DMS114 treated with DMSO at 0.1 percent for 48 hours (cell line): ENCODE results near the gene PHACTR3.
A peak's percentile ranks its signal among the peaks of the same experiment; 100 is the strongest.

Experiments used
- DNase-seq: peaks from one replicate; lab custom pipeline; 2025; ENCODE audit not compliant: unreplicated experiment; lab: John Stamatoyannopoulos, UW

Gene PHACTR3

GRCh38 chr20:59746155-59746554 is 141.8 kb downstream of the PHACTR3 start:
- no peak for DNase-seq

DNA sequence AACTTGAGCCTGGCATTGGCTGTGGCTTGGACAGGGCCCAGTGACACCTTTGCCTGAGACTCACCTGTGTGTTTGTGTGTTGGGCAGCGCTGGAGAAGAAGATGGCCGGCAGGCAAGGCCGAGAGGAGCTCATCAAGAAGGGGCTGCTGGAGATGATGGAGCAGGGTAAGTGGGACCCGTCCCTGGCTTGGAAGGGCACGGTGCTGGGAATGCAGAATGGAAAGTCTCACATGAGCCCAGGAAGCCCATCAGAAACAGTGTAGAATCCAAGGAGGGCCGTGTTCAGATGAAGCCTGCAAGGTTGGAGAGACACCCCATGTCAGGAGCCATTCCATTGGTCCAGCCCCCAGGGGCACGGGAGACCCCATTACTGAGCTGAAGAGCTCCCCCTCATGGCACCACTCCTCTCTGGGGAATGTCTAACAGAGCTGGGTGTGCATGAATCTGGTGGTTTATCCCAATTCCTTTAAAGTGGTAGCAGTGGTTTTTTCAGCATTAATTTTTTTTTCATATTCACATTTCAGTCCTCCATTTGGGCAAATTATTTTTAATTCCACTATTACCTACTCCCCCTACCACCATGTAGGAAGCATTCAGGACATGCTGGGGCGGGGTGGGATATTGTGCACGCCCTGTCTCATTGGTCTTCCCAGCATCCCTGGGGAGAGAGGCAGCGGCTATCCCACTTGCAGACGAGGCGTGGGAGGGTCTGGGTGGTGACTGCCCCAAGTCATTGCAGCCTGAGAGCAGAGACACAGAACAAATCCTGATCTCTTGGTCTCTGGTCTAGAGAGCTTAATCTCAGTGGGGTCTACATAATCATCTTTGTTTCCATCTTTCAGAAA is 143.6 kb downstream of the PHACTR3 start:
- no peak for DNase-seq

- no peak for DNase-seq
Measured at GRCh38 chr20:59748619-59749191, 144.4 kb downstream of the PHACTR3 start.

GRCh38 chr20:59749301-59749700 is 145.0 kb downstream of the PHACTR3 start:
- no peak for DNase-seq

- DNase-seq = no peak
Measured at GRCh38 chr20:59750209-59750840, 146.0 kb downstream of the PHACTR3 start.

GRCh38 chr20:59751075-59751711 is 146.9 kb downstream of the PHACTR3 start:
- DNase-seq = peak; percentile 39

DNA sequence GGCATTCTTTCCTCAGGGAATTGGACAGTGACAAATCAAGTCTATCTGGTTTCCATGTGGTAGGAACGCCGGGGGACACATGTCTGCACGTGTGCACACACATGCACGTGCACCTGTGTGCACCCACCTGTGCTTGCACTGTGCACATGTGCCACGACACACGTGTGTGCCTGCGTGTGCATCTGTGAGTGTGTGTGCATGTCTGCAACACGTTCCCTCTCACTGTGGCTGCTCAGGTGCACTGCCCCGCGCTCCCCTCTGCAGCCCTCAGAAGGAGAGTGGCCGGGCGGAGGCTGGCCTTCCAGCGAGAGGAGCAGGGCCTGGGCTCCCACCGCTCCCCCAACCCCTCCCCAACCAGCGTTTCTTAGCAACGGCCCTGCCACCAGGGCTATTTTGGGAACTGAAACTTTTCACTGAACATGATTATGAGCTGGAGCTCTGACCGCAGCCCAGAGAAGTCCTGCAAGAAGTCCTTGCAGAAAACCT is 147.8 kb downstream of the PHACTR3 start:
- no peak for DNase-seq

DNA sequence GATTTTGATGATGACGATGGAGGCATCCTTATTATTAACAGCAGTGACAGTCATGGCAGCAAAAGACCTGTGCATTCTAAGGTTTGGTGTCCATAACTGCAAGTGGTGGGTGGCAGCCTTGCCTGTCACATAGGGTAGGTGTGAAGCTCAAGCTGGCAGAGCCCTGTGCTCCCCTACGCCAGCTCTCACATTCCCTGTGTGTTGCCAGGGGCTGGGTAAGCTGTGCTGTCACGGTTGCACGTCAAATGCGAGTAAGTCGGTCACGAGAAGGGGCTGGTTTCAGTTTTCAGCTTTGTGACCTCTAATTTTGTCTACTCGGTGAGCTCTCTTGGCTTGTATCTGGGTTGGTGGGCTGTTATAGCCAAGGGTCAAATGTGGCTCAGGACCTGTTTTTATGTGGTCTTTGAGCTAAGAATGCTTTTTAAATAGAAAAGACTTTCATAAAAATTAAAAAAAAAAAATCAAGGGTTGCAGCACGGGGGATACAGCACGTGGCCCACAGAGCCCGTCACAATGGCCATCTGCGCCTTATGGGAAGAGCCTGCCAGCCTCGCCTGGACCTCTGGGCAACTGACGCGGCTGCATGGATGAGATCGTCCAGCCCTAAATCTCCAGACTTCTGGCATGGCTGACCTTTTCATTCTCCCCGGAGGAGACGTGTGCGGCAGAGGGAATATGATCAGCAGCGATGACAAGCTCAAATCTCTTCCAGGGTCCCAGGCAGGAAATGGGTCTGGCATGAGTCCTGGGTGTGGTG is 148.5 kb downstream of the PHACTR3 start:
- DNase-seq = no peak

DNA sequence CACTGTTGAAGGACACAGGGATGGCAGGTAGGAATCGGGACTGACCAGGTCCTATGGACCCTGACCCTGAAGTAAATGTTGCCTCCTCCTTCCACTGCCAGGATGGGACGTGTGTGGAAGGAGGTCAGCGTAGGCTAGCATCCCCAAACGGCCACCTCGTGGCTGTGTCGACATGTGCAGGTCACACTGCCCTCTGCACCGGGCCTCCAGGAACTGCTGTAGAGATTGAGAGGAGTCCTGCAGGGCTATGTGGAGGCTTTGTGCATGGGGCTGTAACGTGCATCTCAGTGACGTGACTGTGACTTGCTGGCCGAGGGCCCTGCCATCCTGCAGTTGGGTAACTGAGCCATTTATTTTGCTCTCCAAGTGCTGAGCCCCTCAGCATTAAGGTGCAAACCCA is 149.5 kb downstream of the PHACTR3 start:
- no peak for DNase-seq

- no peak for DNase-seq
Measured at GRCh38 chr20:59754551-59754950, 150.2 kb downstream of the PHACTR3 start.

- no peak for DNase-seq
Measured at GRCh38 chr20:59756241-59756640, 151.9 kb downstream of the PHACTR3 start.

DNA sequence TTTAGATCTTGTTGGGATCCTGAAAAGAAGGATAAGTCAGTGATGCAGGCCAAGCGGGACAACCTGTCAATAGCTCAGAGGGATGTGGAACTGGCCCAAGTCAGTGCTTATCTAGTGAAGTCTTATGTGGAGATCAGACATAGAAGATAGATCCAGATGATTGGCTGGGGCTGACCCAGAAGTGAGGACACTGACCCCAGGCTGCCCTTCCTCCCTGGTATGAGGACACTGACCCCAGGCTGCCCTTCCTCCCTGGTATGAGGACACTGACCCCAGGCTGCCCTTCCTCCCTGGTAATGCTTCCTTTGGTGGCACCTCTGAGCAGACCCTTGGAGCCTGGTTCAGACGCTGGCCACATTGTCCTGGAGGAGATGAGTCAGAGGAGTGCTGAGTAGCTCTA is 159.7 kb downstream of the PHACTR3 start:
- DNase-seq = no peak

- DNase-seq = no peak
Measured at GRCh38 chr20:59765599-59766177, 161.3 kb downstream of the PHACTR3 start.

DNA sequence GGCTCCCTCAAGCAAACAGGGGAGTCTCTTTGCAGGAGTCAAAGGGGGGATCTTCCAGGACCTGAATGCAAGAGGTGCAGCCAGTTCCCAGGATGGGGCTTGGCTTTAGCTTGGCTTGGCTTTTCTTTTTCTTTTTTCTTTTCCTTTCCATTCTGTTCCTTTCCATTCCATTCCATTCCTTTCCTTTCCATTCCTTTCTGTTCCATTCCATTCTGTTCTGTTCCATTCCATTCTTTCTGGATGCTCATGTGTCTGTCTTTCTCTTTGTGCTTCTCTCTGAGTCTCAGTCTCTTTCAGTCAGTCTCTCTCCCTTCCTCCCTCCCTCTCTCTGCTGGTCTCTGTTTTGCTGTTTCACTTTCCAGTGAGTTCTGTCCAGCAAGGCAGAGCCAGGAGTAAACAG is 163.3 kb downstream of the PHACTR3 start:
- no peak for DNase-seq

DNA sequence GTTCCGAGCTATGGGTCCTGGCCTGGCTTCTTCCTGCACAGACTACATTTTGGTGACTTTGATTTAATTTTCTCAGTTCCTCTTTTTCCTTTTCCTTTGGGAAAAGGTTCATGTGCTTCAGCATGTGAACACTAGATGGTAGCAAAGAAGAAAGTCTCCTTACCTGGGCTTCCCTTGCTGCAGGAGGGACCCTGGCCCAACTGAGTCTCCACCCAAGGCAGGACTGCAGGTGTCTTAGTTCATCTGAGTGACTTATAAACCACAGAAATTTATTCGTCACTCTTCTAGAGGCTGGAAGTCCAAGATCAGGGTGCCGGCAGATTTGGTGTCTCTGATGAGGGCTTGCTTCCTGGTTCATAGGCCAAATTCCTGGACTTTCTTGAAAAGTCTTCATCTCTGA is 165.9 kb downstream of the PHACTR3 start:
- DNase-seq = no peak

- DNase-seq = no peak
Measured at GRCh38 chr20:59770851-59771250, 166.5 kb downstream of the PHACTR3 start.

- DNase-seq = no peak
Measured at GRCh38 chr20:59771506-59772372, 167.4 kb downstream of the PHACTR3 start.

DNA sequence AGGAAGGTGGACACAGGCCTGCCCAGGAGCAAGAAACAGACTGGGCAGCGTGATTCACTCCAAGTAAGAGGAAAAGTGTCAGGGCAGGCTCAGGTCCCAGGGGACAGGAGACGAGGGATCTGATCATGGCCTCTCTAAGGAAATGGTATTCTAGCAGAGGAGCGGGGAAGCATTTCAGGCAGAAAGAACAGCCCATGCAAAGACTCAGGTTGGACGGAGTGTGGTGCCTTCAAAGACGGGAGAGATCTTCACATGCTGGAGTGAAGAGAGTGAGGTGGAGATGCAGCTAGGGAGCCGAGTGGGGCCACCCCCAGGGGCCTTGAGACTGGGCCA is 168.0 kb downstream of the PHACTR3 start:
- no peak for DNase-seq
